Adrenal gland (tissue), 12 donors: ENCODE data around the gene GLB1L. TPM values are rescaled to one million over a fixed set of nuclear protein-coding genes. Genes with fewer than 3 reads are reported as not detected.
"Not testable (repeated sequence)": the region's sequence is repeated elsewhere in the genome, so short reads cannot be mapped to it uniquely, and the experiment has no call there.

ENCODE experiments used
- DNase-seq, 7 donors: peaks; one replicate each; pipeline ENCODE4 v3.0.0-alpha.2; 2019 to 2020
- H3K27ac ChIP-seq, 5 donors: fragments of 200-600 bp; sonication (generic) in 4 of 5; 1 replicate in 3 of 5; 2 replicates in 2 of 5; pipeline versions ENCODE4 v1.5.1 to v1.8.0; 2016 to 2020; ENCODE audit warnings: mild to moderate bottlenecking in 1 of 5
- H3K27me3 ChIP-seq: fragments of 200-600 bp; 2 replicates; pipeline ENCODE4 v1.8.0; 2021
- H3K36me3 ChIP-seq, 2 donors: fragments of 200-600 bp; replicated peaks in 1 of 2; 1 replicate in 1 of 2; 2 replicates in 1 of 2; pipeline versions ENCODE4 v1.5.1 to v1.8.0; 2018 to 2022
- H3K4me1 ChIP-seq, 2 donors: fragments of 200-600 bp; replicated peaks in 1 of 2; 1 replicate in 1 of 2; 2 replicates in 1 of 2; pipeline versions ENCODE4 v1.5.1 to v1.8.0; 2018 to 2021
- H3K4me3 ChIP-seq, 4 donors: fragments of 200-600 bp; sonication (generic) in 3 of 4; one replicate each; pipeline ENCODE4 v1.5.1; 2016 to 2018
- H3K9me3 ChIP-seq, 3 donors: fragments of 200-600 bp; sonication (generic) in 1 of 3; replicated peaks in 1 of 3; 1 replicate in 2 of 3; 2 replicates in 1 of 3; pipeline versions ENCODE4 v1.5.1 to v1.8.0; 2016 to 2021
- CTCF ChIP-seq, 6 experiments: fragments of 450-650 bp in 4 of 6; fragments of 200-600 bp in 2 of 6; sonication (generic) in 1 of 6; IDR thresholded peaks; 1 replicate in 5 of 6; 2 replicates in 1 of 6; pipeline versions ENCODE4 v1.5.1 to v1.8.0; 2016 to 2021; ENCODE audit warnings: antibody characterized with exemption in 6 of 6, mild to moderate bottlenecking in 2 of 6, moderate library complexity in 1 of 6
- POLR2A ChIP-seq, 2 donors: fragments of 450-650 bp; IDR thresholded peaks; one replicate each; pipeline ENCODE4 v1.6.1; 2017; ENCODE audit warnings: antibody characterized with exemption in 2 of 2, mild to moderate bottlenecking in 2 of 2, moderate library complexity in 1 of 2
- WGBS, 4 donors: extraction: QIAGEN DNeasy Blood & Tissue Kit in 2 of 4; methylation state at CpG; one replicate each; pipeline versions ENCODE4 v1.1.5 to v1.1.7; 2013 to 2017; 5-methylcytosine and 5-hydroxymethylcytosine counted together
- intact Hi-C, 2 donors: fragments of 100-400 bp; cut with DNase I; formaldehyde crosslinking; loops; one replicate each; pipeline versions ENCODE4 v1.14.1 to v1.15.0; 2022 to 2023
- polyA plus RNA-seq, 3 donors: library from polyadenylated mRNA; stranded (reverse); fragments of 200-250 nt in 2 of 3; fragments of 350-450 nt in 1 of 3; fragmentation: Illumina TruSeq in 1 of 3; extraction: RNeasy Lipid Tissue Mini Kit (QIAGEN cat#74804) in 1 of 3; gene quantifications; one replicate each; pipeline ENCODE4 v1.2.3, GENCODE V29; 2013 to 2014
- total RNA-seq, 9 donors: library from RNA; depleted of rRNA in 4 of 9; stranded (reverse); fragments of >200 nt in 4 of 9; fragments of 120-200 nt in 1 of 9; fragmentation: NEBNext Ultra II Directional in 1 of 9; extraction: Animal tissue kit (Norgen Biotek cat#: 25700) in 1 of 9; gene quantifications; one replicate each; pipeline versions ENCODE4 v1.1.0 to v1.2.4, GENCODE V29; 2013 to 2023
- donor health status: healthy with polysubstance abuse.
- donor health status: Bipolar disorder and iron deficiency.
- donor health status: DM: yes; HTN: yes; CAD: no.
- donor health status: DM: no; HTN: no; CAD: no.
- donor health status: DM: no; HTN: no; CAD: no.
- donor health status: DM: yes; HTN: yes; CAD: no.

GLB1L gene
- total and polyA plus RNA-seq, 12 donors, result 6.3 to 25.0 (median 14.5) TPM

- WGBS, 4 donors, result 88 to 95% (median 91%) methylated on average over 2 of the region's 2 CpGs
- Histone ChIP-seq H3K4me3 (no peak overlapping the region), H3K27ac (no peak overlapping the region), H3K9me3 (no peaks in the 10 kb centered on the region), H3K36me3 (no peaks in the 10 kb centered on the region), H3K4me1 (peaks cover 0 to 3% of the 10 kb centered on the region in 2 donors), H3K27me3 (no peaks in the 10 kb centered on the region)
- DNase-seq, result no peak
- intact Hi-C loops, result no loop called here
- no peak for TF ChIP-seq CTCF (IDR thresholded peaks at IDR 0.05)
- TF ChIP-seq POLR2A (IDR thresholded peaks at IDR 0.05), result no peak
Observed at GRCh38 chr2:219268294-219268693, 23.1 kb upstream of the GLB1L start.

GRCh38 chr2:219266886-219267285 lies 21.6 kb upstream of the GLB1L start:
- H3K4me3 ChIP-seq, result no peak overlapping the region
- H3K4me1 ChIP-seq, result no peaks in the 10 kb centered on the region
- 83 to 100% (median 92%) methylated on average over 1 of the region's 1 CpG for WGBS, 4 donors
- H3K27ac ChIP-seq, result no peak overlapping the region
- DNase-seq, result no peak
- no peaks in the 10 kb centered on the region for H3K9me3 ChIP-seq
- no peaks in the 10 kb centered on the region for H3K27me3 ChIP-seq
- no peaks in the 10 kb centered on the region for H3K36me3 ChIP-seq
- intact Hi-C loops, result no loop called here
- no peak for TF ChIP-seq CTCF (IDR thresholded peaks at IDR 0.05)
- TF ChIP-seq POLR2A (IDR thresholded peaks at IDR 0.05), result no peak

DNA sequence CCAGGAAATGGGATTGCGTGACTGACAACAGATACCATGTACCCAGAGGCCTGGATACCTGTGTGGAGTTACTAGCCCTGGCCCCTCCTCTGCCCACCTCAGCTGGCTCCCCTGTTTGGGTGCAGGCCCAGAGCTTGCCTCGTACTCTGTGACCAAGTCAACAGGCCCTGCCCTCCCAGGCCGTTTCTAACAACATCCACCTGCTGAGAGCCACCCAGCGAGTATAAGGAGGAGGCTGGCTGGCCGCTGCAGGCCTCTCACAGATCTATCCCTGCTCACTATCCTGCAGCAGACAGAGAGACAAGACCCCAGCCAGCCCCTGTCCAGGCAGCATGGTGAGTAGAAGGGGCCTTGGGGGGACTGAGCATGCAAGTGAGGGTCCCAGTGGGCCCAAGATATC lies 21.0 kb upstream of the GLB1L start:
- H3K36me3 ChIP-seq, result no peaks in the 10 kb centered on the region
- no peak overlapping the region for H3K4me3 ChIP-seq
- DNase-seq, result no peak
- 70 to 92% (median 85%) methylated on average over 4 to 5 of the region's 5 CpGs for WGBS, 4 donors
- no peaks in the 10 kb centered on the region for H3K4me1 ChIP-seq
- no peaks in the 10 kb centered on the region for H3K27me3 ChIP-seq
- no peak overlapping the region for H3K27ac ChIP-seq
- H3K9me3 ChIP-seq, result no peaks in the 10 kb centered on the region
- intact Hi-C loops, result no loop called here
- TF ChIP-seq POLR2A (IDR thresholded peaks at IDR 0.05) (no peak), CTCF (IDR thresholded peaks at IDR 0.05) (no peak)

DNA sequence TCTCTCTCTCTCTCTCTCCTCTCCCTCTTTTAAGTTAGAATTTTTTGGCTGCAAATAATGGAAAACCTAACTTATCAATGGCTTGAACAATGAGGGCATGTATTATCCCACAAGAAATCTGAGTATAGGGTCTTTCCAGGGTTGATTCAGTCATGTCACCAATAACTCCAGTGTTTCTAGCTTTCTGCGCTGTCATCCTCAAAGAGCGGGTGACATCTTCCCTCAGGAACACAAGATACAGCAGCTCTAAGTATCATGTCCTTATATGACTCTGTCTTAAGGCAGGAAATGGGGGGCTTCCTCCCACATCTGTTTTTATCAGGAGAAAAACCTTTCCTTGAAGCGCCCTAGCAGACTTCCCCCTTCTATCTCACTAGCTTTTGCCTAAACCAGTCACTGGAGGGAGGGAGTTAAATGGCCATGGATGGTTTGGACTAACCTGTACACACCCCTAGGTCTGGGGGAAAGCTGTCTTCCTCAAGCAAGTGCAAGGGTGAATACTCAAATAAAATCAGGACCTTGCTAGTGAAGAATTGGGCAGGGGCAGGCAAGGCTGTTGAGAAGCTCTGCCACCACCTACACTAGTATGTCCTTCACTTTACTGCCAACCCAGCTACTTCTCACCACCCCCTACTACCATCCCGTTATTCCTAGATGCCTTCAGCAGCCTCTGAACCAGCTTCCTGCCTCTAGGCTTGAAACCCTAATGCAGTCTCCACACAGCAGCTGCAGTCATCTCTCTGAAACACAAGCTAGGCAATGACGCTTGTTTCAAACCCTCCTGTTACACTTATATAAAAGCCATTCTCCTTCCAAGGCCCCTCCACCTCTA lies 16.0 kb upstream of the GLB1L start:
- no peak for TF ChIP-seq CTCF (IDR thresholded peaks at IDR 0.05)
- TF ChIP-seq POLR2A (IDR thresholded peaks at IDR 0.05), result no peak

GRCh38 chr2:219258942-219259341 lies 13.7 kb upstream of the GLB1L start:
- DNase-seq, result not testable (repeated sequence)

More for the DNA sequence above, 16.0 kb upstream of the GLB1L start:
- intact Hi-C loops, result no loop called here
- WGBS, 4 donors, result 64 to 81% (median 69%) methylated on average over 5 of the region's 5 CpGs
- no peaks in the 10 kb centered on the region for H3K4me1 ChIP-seq
- H3K9me3 ChIP-seq, result no peaks in the 10 kb centered on the region
- no peaks in the 10 kb centered on the region for H3K36me3 ChIP-seq
- no peak for DNase-seq
- H3K4me3 ChIP-seq, result no peak overlapping the region
- no peak overlapping the region for H3K27ac ChIP-seq
- no peaks in the 10 kb centered on the region for H3K27me3 ChIP-seq

More at GRCh38 chr2:219258942-219259341, 13.7 kb upstream of the GLB1L start:
- WGBS, 4 donors, result 83 to 89% (median 87%) methylated on average over 10 of the region's 10 CpGs
- H3K4me3 ChIP-seq, intact Hi-C loops, H3K27me3 ChIP-seq, H3K9me3 ChIP-seq, H3K4me1 ChIP-seq, H3K36me3 ChIP-seq, H3K27ac ChIP-seq: not testable (repeated sequence)
